Ishikawa (cell line): ENCODE results near the gene SLIT3.

Source experiments
- CEBPB ChIP-seq: IDR thresholded peaks from 2 replicates; pipeline ENCODE4 v1.6.1; 2012
- CREB1 ChIP-seq: IDR thresholded peaks from 2 replicates; pipeline ENCODE4 v1.6.1; 2012; ENCODE audit warnings: low read depth
- EGR1 ChIP-seq: IDR thresholded peaks from 2 replicates; pipeline ENCODE4 v1.6.1; 2012
- EP300 ChIP-seq: IDR thresholded peaks from 2 replicates; pipeline ENCODE4 v1.6.1; 2012; ENCODE audit warnings: borderline replicate concordance
- FOXM1 ChIP-seq: IDR thresholded peaks from 2 replicates; pipeline ENCODE4 v1.6.1; 2012; ENCODE audit warnings: low read depth, borderline replicate concordance
- MAX ChIP-seq: IDR thresholded peaks from 2 replicates; pipeline ENCODE4 v1.6.1; 2012
- NFIC ChIP-seq: IDR thresholded peaks from 2 replicates; pipeline ENCODE4 v1.6.1; 2012
- RAD21 ChIP-seq: IDR thresholded peaks from 2 replicates; pipeline ENCODE4 v1.6.1; 2012; ENCODE audit warnings: low read depth
- REST ChIP-seq: IDR thresholded peaks from 2 replicates; pipeline ENCODE4 v1.6.1; 2012; ENCODE audit warnings: low read depth, mild to moderate bottlenecking
- TAF1 ChIP-seq: IDR thresholded peaks from 2 replicates; pipeline ENCODE4 v1.6.1; 2012; ENCODE audit warnings: low read depth, mild to moderate bottlenecking
- TCF12 ChIP-seq: IDR thresholded peaks from 2 replicates; pipeline ENCODE4 v1.6.1; 2012; ENCODE audit warnings: low read depth
- TEAD4 ChIP-seq: IDR thresholded peaks from 2 replicates; pipeline ENCODE4 v1.6.1; 2012
- USF1 ChIP-seq: IDR thresholded peaks from 2 replicates; pipeline ENCODE4 v1.6.1; 2012
- YY1 ChIP-seq: IDR thresholded peaks from 2 replicates; pipeline ENCODE4 v1.6.1; 2012; ENCODE audit warnings: low read depth
- ZBTB7A ChIP-seq: IDR thresholded peaks from 2 replicates; pipeline ENCODE4 v1.6.1; 2012; ENCODE audit warnings: low read depth

SLIT3 gene

GRCh38 chr5:168723037-168723436 lies 577.9 kb downstream of the SLIT3 start:
- TF ChIP-seq RAD21 = no peak
- no peak for TF ChIP-seq ZBTB7A
- TF ChIP-seq CREB1 = no peak
- TF ChIP-seq TAF1 = no peak
- TF ChIP-seq FOXM1 = no peak
- TF ChIP-seq TEAD4 = no peak
- TF ChIP-seq EP300 = no peak
- TF ChIP-seq REST = no peak
- no peak for TF ChIP-seq EGR1
- TF ChIP-seq NFIC = no peak
- TF ChIP-seq USF1 = no peak
- no peak for TF ChIP-seq MAX
- no peak for TF ChIP-seq YY1
- no peak for TF ChIP-seq CEBPB
- no peak for TF ChIP-seq TCF12

- TF ChIP-seq TEAD4 (no peak), ZBTB7A (no peak), MAX (no peak), YY1 (no peak), CEBPB (no peak), NFIC (no peak), REST (no peak), FOXM1 (no peak), EP300 (no peak), TCF12 (no peak), RAD21 (no peak), EGR1 (no peak), CREB1 (no peak), USF1 (no peak), TAF1 (no peak)
Measured at GRCh38 chr5:168721966-168722365, 579.0 kb downstream of the SLIT3 start.

GRCh38 chr5:168721002-168721753 lies 579.8 kb downstream of the SLIT3 start:
- no peak for TF ChIP-seq ZBTB7A
- no peak for TF ChIP-seq TAF1
- no peak for TF ChIP-seq REST
- TF ChIP-seq USF1 = no peak
- TF ChIP-seq TEAD4 = no peak
- no peak for TF ChIP-seq CEBPB
- TF ChIP-seq NFIC = no peak
- no peak for TF ChIP-seq MAX
- no peak for TF ChIP-seq TCF12
- no peak for TF ChIP-seq EGR1
- no peak for TF ChIP-seq RAD21

GRCh38 chr5:168720575-168720974 lies 580.4 kb downstream of the SLIT3 start:
- TF ChIP-seq TCF12 = no peak
- TF ChIP-seq RAD21 = no peak
- no peak for TF ChIP-seq EP300
- no peak for TF ChIP-seq FOXM1
- TF ChIP-seq EGR1 = no peak
- TF ChIP-seq CREB1 = no peak
- no peak for TF ChIP-seq CEBPB
- TF ChIP-seq USF1 = no peak
- no peak for TF ChIP-seq YY1
- no peak for TF ChIP-seq REST
- TF ChIP-seq ZBTB7A = no peak
- TF ChIP-seq MAX = no peak
- TF ChIP-seq TAF1 = no peak
- no peak for TF ChIP-seq TEAD4
- no peak for TF ChIP-seq NFIC
